Skin epidermis (tissue), 12 donors: ENCODE measurements around the gene PGF.
A peak's percentile ranks its signal among the peaks of the same experiment; 100 is the strongest.

Source experiments
- H3K27ac ChIP-seq, 21 experiments: fragments of 200-600 bp; sonication (generic) in 11 of 21; one replicate each; pipeline ENCODE4 v1.5.0; 2020; ENCODE audit warnings: mild to moderate bottlenecking in 3 of 21, inconsistent platforms in 2 of 21, moderate library complexity in 2 of 21
- H3K4me3 ChIP-seq, 7 experiments: fragments of 200-600 bp; sonication (generic) in 2 of 7; one replicate each; pipeline ENCODE4 v1.5.0; 2020; ENCODE audit warnings: inconsistent platforms in 2 of 7, mild to moderate bottlenecking in 2 of 7, moderate library complexity in 1 of 7

PGF gene

DNA sequence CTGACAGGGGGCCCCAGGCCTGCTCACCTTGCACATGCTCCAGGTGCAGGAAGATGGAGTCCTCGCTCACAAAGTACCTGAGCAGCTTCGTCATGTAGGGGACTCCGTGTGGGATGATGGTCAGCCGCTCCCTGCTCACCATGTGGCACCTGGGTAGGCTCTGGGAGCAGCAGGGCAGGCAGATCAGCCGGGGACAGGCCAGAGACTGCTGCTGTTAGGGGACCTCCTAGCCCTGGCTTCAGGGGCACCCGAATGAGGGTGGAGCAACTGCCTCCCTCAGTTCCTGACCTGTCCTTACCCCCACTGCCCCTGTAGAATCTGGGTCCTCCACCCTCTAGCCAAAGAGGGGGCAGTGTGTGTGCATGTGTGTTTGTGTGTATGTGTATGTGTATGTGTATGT is 44.2 kb downstream of the PGF start:
- Histone ChIP-seq H3K4me3 (no peak overlapping the region), H3K27ac (no peak overlapping the region)

DNA sequence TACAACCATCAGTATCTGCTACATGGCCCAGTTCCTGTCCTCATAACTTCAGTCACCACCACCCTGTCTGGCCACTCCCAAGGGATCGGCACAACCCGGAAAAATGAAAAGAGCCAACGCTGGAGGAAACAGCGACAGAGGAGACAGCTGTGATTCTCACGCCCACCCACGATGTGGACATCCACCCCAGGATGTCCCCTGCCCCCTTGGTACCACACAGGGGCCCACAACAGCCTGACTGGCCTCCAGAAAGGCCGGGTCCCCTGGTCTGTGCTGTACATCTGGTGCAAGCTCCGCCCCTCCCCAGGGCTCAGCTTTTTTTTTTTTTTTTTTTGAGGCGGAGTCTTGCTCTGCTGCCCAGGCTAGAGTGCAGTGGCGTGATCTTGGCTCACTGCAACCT is 44.8 kb downstream of the PGF start:
- no peak overlapping the region for H3K27ac ChIP-seq
- H3K4me3 ChIP-seq = no peak overlapping the region

DNA sequence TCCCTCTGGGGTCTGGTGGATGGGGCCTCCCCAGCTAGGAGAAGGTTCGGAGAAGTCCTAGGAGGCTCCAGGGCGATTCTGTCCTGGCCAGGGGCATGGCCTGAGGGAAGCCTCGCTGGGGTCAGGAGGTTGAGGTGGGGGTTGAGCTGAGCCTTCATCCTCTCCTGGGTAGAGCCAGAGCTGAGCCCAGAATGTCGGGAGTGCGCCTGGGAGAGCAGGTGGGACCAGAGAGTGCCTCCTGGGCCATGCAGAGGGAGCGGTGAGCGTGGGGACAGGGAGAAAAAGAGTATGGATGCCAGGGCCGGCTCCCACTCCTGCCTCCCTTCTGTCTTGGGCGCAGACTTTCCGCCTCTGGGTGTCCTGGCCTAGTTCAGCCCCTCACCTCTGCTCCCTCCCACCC is 45.5 kb downstream of the PGF start:
- no peak overlapping the region for H3K4me3 ChIP-seq
- H3K27ac ChIP-seq = no peak overlapping the region

DNA sequence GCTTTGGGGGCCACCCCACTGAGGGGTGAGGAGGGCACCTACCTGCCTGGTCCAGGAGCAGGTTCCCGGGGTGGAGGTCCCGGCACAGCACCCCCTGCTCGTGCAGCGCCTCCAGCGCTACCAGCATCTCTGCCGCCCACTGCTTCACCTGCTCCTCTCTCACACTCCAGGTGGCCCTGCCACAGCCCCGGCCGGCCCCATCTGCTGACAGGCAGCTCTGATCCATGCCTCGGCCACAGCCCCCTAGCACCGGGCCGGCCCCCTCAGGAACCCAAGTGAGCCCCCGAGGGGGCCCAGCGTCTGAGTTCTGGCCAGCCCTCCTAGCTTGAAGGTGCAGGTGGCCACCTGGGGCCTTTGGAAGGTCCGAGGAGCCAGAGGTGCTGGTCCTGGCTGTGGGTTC is 45.9 kb downstream of the PGF start:
- H3K27ac ChIP-seq = no peak overlapping the region
- no peak overlapping the region for H3K4me3 ChIP-seq

DNA sequence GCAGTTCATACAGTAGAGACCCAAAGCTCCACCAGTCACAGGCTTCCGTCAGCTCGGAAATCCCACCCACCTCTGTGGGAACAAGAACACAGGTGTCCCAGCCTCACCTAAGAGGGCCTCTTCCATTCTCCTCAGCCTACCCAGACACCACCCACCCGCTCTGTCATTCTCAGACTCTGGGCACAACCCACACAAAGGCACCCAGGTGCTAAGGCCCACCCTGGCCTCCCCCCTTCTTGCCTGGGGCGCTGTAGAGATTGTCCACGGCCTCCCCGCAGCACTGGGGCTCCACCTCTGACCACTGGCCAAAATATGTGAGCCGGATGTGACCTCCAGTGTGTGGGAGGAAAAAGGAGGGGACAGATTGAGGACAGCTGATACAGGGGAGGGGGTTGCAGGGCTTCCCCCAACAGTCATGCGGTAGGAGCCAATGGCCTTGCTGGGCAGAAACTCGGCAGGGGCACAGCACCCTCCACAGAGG is 46.5 kb downstream of the PGF start:
- Histone ChIP-seq H3K27ac (peak overlapping the region in 1 of 21 experiments; percentile 25), H3K4me3 (no peak overlapping the region)

DNA sequence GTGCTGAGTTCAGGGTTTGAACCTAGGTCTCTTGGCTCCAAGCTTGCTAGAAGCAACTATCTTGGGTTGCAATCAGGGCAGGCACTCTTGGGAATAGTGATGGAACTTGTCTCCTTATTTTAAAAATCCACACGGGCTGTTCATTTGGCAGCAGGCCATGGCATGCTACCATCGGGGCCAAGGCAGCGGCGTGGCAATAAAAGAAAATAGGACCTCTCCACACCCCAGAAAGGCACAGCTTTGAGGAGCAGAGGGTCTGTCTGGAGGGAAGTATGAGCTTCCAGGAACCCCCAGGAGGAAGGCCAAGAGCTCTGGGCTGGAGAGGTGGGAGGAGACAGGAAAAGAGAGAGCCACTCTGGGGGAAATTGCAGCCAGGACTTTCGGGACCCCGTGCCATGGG is 47.7 kb downstream of the PGF start:
- H3K4me3 ChIP-seq = no peak overlapping the region

DNA sequence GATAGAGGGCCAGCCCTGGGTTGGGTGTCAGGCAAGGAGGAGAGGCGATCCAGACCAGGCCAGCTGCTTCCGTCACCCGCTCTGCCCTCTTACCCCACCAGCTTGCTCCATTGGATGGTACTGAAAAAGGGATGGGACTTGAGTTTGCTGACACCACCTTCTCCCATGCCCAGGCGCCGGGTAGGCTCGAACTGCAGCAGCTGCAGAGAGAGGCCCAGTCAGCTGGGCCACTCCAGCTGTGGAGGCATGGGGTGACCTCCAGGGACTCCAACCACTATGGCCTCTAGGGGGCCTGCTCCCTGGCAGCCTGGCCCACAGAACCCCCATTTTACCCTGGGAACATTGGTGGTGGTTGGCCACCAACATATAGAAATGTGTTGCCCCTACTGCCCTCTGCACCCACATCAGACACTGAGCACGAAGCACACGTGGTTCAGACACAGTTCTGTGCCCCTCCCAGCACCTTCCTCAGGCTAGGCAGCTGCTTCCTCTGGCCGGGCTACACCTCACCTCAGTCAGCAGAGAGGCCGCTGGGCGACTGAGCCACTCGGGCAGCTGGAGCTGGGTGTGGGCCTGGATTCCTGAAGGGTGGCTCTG is 48.4 kb downstream of the PGF start:
- Histone ChIP-seq H3K27ac (peak overlapping the region in 3 of 21 experiments; percentile 2 to 43 (median 29)), H3K4me3 (no peak overlapping the region)

More for the DNA sequence above, 47.7 kb downstream of the PGF start:
- peak overlapping the region in 2 of 21 experiments; percentile 2 to 4 for H3K27ac ChIP-seq

DNA sequence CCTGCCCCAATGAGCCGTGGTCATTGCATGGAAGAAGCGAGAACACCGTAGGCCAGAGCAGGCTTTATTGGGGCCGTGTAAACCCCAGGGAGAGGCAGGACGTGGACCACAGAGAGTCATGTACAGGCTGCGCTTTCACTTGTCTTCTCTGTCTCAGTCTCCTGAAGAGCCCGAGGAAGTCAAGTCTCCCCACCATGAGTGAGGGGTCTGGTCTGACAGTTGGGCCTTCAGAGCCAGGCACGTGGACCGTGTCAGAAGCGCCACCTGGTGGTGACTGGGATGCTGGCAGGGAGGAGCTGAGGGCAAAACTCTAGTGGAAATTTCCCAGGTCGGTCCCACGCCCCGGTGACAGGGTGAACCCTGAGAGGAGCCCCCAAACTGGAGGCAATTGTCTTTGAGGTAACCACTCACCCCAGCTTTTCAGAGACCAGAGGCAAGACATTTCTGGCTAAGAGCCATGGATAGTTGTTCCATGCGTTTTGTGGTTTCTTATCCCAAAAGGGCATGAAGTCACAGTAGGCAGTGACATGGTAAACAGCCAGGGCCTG is 49.7 kb downstream of the PGF start:
- H3K4me3 ChIP-seq = no peak overlapping the region
- H3K27ac ChIP-seq = peak overlapping the region in 6 of 21 experiments; percentile 1 to 39 (median 8)

DNA sequence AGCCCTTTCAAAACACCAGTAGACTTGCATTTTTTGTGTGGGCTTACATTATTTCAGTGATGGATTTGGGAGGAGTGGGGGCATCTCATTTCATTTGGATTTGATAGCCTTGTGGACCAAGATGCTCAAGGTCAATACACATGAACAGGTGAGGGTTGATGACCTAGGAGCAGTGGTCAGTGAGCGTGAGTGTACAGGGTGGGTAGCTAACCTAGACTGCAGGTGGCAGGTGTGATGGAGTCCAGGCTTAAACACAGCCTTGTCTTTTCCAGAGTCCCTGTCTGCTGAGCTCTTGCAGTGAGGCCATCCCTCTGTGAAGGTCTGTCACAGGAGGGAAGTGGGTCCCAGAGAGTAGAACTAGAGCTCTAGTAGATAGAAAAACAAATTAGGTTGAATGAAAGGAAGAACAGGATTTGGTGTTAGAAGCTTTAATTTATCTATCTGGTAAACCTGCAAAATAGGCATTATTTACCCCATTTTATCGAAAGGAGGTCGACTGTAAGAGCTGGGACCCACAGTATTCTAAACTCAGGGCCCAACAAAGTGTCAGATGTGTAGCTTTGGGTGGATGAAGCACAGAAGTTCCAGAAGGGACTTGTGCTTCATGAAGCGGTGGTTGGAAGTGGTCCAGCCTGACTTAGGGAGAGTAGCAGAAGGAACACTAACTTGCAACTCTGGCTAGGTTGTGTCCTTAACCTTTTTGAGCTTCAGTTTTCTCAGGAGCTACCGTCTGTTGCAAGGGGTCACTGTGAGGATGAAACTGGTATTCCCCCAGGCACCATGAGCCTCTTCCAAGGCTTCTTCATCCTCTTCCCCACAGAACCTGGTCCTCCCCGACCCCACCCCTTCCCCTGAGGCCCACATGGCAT is 50.5 kb downstream of the PGF start:
- Histone ChIP-seq H3K27ac (peak overlapping the region in 5 of 21 experiments; percentile 1 to 39 (median 5)), H3K4me3 (no peak overlapping the region)

DNA sequence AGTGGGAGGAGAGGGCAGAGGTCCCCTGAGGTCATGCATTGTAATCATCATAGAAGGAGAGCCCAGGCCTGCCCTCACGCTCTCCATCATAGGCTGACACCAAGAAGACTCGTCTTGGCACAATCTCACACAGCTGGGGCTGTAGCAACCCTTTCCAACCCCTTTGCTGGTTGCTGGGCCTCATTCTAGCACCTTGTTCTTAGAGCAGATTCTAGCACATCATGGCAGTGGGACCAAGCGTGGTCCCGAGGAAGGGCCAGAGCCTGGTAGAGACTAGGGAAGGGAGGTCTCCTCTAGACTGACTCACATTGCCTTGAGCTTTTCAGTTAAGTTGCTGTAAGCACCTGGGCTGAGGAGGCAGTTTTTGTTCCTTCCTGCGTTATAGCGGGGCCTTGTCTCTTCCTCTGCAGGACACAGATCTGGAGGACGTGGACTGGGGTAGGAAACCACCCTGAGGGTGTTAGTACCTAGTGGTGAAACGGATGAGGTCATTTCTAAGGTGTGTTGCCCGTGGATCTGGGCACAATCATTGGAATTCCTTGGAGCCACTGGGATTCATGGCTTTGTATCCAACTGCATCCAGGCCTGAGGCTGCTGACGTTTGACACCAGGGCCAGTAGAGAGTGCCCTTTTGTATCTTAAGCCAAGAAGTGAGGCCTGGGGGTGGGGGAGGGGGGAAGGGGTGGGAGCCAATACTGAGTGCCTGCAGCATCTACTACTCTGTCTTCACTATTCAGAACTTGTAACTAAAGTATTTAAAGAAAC is 52.3 kb downstream of the PGF start:
- Histone ChIP-seq H3K27ac (peak overlapping the region in 1 of 21 experiments; percentile 7), H3K4me3 (no peak overlapping the region)

DNA sequence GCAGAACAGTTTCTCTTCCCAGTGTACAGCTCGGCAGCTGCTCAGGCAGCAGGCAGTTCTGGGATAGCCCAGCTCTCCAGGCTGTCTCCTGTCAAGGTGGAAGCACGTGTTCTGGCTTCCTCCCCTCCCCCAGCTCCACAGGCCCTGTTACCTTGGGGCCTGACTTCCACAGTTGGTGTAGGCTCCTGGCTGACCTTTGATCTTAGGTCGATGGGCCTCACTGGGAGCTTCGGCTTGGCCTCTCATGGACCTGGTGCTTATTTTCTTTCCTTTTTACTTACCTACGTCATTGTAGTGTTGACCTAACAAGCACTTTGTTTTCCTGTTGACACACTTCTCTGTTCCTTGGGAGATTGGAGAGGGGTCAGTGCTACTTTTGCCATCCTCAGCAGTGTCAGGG is 56.7 kb downstream of the PGF start:
- Histone ChIP-seq H3K4me3 (no peak overlapping the region), H3K27ac (peak overlapping the region in 1 of 21 experiments; percentile 18)

DNA sequence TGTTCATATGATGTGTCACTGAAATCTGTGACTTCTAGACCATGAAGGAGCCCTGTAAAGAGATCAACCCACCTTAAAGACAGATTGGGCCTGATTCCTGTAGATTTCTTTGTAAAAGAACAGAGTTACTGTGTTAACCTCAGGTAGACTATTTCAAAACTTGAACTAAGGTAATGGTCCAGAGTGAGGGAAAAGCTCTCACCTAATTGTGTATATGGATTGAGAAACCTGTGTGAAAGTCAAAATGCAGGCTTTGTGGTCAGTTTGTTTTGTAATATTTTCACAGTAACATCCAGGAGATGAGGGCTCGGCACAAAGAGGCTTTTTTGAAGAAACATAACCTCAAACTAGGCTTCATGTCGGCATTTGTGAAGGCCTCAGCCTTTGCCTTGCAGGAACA is 57.3 kb downstream of the PGF start:
- Histone ChIP-seq H3K4me3 (no peak overlapping the region), H3K27ac (no peak overlapping the region)

DNA sequence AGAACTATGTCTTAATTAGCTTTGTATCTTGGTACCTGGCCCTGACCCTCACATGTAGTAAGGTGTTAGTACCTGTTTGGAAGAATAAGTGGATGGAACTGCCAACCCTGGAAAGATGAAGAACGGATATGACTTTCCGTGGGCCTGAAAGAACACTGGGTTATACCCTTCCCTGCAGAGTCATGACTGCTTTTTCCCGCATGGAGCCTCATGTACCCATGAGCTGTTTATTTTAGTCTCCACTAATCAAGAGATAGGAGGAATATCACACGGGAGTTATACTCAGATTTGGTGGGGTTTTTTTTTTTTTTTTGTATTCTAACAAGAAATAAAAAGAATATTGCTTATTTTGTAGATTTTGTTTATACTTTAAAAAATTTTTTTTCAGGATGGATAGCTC is 57.8 kb downstream of the PGF start:
- Histone ChIP-seq H3K27ac (no peak overlapping the region), H3K4me3 (no peak overlapping the region)

DNA sequence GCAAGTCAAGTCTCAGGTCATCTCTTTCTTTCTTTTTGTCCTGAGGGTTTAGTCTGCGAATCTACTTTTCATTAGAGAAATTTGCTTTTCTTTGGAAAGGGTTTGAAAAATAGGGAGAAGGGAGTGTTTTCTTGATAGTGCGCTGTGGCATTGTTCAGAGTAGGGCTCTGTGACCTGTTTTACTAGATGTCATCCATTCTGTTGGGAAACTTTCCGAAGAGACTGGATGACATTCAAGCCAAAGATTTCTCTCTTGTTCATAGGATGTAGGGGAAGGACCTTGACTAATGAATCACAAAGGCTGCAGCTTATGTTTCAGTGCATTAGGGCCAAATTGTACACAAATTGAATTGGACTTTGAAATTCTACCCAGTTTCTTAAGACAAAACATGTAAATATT is 59.0 kb downstream of the PGF start:
- H3K27ac ChIP-seq = no peak overlapping the region
- no peak overlapping the region for H3K4me3 ChIP-seq

DNA sequence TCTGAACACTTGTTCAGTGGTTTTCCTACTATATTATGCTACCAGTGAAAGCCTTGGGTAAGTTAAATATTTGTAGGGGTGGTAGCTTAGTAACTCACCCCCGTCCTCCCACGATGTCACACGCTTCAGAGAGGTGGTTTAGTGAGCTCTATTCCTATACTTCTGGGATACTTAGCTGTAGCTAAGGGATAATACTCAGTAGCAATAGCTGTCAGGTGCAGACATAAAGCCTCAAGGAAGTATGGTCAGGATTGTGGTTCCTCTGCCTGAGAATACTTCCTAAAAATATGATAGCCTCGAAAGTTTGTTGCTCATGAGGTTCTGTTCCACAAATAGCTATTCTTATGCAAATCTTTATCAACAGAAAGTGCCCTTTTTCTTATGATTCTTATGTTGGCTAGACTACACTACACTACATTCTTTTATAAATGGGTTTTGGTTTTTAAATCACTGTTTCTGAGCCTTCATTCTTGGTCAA is 61.7 kb downstream of the PGF start:
- peak overlapping the region in 1 of 21 experiments; percentile 58 for H3K27ac ChIP-seq
- no peak overlapping the region for H3K4me3 ChIP-seq

DNA sequence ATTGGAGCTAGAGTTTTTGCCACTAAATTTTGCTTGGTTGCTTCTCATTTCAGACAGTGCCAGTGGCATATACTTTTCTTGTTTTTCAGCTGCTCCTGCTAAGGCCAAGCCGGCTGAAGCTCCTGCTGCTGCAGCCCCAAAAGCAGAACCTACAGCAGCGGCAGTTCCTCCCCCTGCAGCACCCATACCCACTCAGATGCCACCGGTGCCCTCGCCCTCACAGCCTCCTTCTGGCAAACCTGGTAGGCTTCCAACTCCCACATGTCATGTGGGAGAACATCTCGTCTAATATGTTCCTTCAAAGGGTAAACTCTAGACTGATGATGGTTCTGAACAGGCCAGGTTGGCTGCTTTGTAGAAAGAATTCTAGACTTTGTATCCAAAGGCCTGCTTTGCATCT is 62.7 kb downstream of the PGF start:
- Histone ChIP-seq H3K4me3 (no peak overlapping the region), H3K27ac (peak overlapping the region in 1 of 21 experiments; percentile 39)

DNA sequence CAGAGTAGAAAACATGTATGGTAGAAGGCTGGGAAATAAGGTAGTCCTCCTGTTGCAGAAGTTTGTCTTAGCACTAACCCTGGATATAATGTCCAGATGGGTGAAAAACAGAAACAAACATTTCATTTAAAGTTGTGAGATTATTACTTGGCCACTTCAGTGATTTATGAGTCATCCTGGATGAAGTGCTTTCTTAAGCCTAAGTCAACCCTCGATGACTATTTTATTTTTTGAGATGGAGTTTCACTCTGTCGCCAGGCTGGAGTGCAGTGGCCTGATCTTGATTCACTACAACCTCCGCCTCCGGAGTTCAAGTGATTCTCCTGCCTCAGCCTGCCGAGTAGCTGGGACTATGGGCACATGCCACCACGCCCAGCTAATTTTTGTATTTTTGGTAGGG is 63.5 kb downstream of the PGF start:
- Histone ChIP-seq H3K27ac (peak overlapping the region in 1 of 21 experiments; percentile 1), H3K4me3 (no peak overlapping the region)
